ENCODE measurements around the gene PIGL. TPM values are rescaled to one million over a fixed set of nuclear protein-coding genes. Genes with fewer than 3 reads are reported as not detected.

PIGL gene
- total and polyA plus RNA-seq, 2 experiments from 2014 or later = 32.9 to 47.3 TPM

DNA sequence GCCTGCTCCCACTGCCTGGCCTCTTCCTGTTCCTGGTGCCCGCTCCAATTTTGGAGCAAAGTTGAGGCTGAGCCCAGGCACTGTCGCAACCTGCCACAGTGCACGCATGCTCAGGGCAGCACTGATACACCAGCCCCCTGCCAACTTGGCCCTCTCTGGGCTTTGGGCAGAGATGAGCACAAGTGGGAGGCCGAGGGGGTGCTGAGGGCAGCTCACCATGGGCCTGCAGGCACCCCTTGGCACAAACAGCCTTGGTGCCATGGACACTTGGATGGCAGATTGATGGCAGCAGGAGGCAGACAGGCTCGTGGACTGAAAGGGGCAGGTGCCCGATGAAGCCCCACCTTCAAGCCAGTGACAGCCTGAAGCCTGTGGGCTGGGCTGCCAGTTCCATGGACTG lies 42.9 kb downstream of the PIGL start:
- no peak for ATAC-seq
- Histone ChIP-seq H4K20me1 (replicated peaks; ENCODE audit: insufficient read depth) (0 out of 2 replicates have a peak, but pooled peaks cover 6% of the 10 kb centered on the region), H2AFZ (no peak overlapping the region), H3K9me2 (ENCODE audit: insufficient read depth) (no peaks in the 10 kb centered on the region), H3K79me2 (replicated peaks; ENCODE audit: insufficient read depth) (no peaks in the 10 kb centered on the region), H3K27ac (ENCODE audit: low read depth) (no peak overlapping the region), H3K4me2 (no peak overlapping the region), H3K4me3 (no peak overlapping the region), H3K27me3 (ENCODE audit: insufficient read depth) (no peaks in the 10 kb centered on the region), H3K36me3 (ENCODE audit: insufficient read depth) (no peaks in the 10 kb centered on the region), H3K4me1 (ENCODE audit: insufficient read depth) (peaks cover 5% of the 10 kb centered on the region), H3F3A (replicated peaks; ENCODE audit: low read depth) (no peaks in the 10 kb centered on the region)
- H3K27me3 Mint-ChIP-seq (ENCODE audit: insufficient read depth, low read depth, poor library complexity) = peaks cover 3% of the 10 kb centered on the region
- peaks cover 7% of the 10 kb centered on the region for H3K9me3 Mint-ChIP-seq
- DNase-seq (ENCODE audit: low spot score) = no peak
- peaks cover 26% of the 10 kb centered on the region for H3K36me3 Mint-ChIP-seq (ENCODE audit: low read depth)
- TF ChIP-seq JUNB (IDR thresholded peaks at IDR 0.05; ENCODE audit: unreplicated experiment) (no peak), NANOG (IDR thresholded peaks at IDR 0.05; ENCODE audit: borderline replicate concordance) (no peak), EZH2phosphoT487 (IDR thresholded peaks at IDR 0.05; ENCODE audit: unreplicated experiment) (no peak), EZH2 (IDR thresholded peaks at IDR 0.05; ENCODE audit: low read depth, unreplicated experiment) (no peak), ZNF462 (CRISPR knock-in tag; IDR thresholded peaks at IDR 0.05) (no peak), ZNF331 (CRISPR knock-in tag; IDR thresholded peaks at IDR 0.05; ENCODE audit: low read depth) (no peak), POLR2AphosphoS5 (IDR thresholded peaks at IDR 0.05; ENCODE audit: low read depth) (no peak), ZNF114 (CRISPR knock-in tag; IDR thresholded peaks at IDR 0.05) (no peak), CREB1 (CRISPR knock-in tag; IDR thresholded peaks at IDR 0.05; ENCODE audit: low read depth) (no peak), STAT1 (IDR thresholded peaks at IDR 0.05; ENCODE audit: unreplicated experiment) (no peak)
- TF ChIP-seq, protein P1, sequence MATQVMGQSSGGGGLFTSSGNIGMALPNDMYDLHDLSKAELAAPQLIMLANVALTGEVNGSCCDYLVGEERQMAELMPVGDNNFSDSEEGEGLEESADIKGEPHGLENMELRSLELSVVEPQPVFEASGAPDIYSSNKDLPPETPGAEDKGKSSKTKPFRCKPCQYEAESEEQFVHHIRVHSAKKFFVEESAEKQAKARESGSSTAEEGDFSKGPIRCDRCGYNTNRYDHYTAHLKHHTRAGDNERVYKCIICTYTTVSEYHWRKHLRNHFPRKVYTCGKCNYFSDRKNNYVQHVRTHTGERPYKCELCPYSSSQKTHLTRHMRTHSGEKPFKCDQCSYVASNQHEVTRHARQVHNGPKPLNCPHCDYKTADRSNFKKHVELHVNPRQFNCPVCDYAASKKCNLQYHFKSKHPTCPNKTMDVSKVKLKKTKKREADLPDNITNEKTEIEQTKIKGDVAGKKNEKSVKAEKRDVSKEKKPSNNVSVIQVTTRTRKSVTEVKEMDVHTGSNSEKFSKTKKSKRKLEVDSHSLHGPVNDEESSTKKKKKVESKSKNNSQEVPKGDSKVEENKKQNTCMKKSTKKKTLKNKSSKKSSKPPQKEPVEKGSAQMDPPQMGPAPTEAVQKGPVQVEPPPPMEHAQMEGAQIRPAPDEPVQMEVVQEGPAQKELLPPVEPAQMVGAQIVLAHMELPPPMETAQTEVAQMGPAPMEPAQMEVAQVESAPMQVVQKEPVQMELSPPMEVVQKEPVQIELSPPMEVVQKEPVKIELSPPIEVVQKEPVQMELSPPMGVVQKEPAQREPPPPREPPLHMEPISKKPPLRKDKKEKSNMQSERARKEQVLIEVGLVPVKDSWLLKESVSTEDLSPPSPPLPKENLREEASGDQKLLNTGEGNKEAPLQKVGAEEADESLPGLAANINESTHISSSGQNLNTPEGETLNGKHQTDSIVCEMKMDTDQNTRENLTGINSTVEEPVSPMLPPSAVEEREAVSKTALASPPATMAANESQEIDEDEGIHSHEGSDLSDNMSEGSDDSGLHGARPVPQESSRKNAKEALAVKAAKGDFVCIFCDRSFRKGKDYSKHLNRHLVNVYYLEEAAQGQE (IDR thresholded peaks at IDR 0.05; ENCODE audit: unreplicated experiment) = no peak
- TF ChIP-seq, protein P2, sequence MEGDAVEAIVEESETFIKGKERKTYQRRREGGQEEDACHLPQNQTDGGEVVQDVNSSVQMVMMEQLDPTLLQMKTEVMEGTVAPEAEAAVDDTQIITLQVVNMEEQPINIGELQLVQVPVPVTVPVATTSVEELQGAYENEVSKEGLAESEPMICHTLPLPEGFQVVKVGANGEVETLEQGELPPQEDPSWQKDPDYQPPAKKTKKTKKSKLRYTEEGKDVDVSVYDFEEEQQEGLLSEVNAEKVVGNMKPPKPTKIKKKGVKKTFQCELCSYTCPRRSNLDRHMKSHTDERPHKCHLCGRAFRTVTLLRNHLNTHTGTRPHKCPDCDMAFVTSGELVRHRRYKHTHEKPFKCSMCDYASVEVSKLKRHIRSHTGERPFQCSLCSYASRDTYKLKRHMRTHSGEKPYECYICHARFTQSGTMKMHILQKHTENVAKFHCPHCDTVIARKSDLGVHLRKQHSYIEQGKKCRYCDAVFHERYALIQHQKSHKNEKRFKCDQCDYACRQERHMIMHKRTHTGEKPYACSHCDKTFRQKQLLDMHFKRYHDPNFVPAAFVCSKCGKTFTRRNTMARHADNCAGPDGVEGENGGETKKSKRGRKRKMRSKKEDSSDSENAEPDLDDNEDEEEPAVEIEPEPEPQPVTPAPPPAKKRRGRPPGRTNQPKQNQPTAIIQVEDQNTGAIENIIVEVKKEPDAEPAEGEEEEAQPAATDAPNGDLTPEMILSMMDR (conservative IDR thresholded peaks at IDR 0.05; ENCODE audit: low read depth in 2 of 2) = no peak
- TF ChIP-seq, protein P3, sequence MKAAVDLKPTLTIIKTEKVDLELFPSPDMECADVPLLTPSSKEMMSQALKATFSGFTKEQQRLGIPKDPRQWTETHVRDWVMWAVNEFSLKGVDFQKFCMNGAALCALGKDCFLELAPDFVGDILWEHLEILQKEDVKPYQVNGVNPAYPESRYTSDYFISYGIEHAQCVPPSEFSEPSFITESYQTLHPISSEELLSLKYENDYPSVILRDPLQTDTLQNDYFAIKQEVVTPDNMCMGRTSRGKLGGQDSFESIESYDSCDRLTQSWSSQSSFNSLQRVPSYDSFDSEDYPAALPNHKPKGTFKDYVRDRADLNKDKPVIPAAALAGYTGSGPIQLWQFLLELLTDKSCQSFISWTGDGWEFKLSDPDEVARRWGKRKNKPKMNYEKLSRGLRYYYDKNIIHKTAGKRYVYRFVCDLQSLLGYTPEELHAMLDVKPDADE (IDR thresholded peaks at IDR 0.05) = no peak
- H3K4me3 Mint-ChIP-seq = no peak overlapping the region
- no peak overlapping the region for H3K27ac Mint-ChIP-seq
- peaks cover 10% of the 10 kb centered on the region for H3K4me1 Mint-ChIP-seq
